ENCODE results near the gene CCDC6.
"Not testable (repeated sequence)": the region's sequence is repeated elsewhere in the genome, so short reads cannot be mapped to it uniquely, and the experiment has no call there.

CCDC6 gene

GRCh38 chr10:59804220-59804619, 102.1 kb downstream of the CCDC6 start:
- DNase-seq, result no peak

GRCh38 chr10:59803714-59804113, 102.6 kb downstream of the CCDC6 start:
- no peak for DNase-seq

GRCh38 chr10:59801171-59801570, 105.2 kb downstream of the CCDC6 start:
- no peak for DNase-seq

- DNase-seq, result no peak
These were observed 106.9 kb downstream of the CCDC6 start for GRCh38 chr10:59799421-59799820.

GRCh38 chr10:59793919-59794318, 112.4 kb downstream of the CCDC6 start:
- no peak for DNase-seq

- no peak for DNase-seq
These were observed 113.5 kb downstream of the CCDC6 start for GRCh38 chr10:59792812-59793211.

- DNase-seq, result no peak
These were observed 114.8 kb downstream of the CCDC6 start for GRCh38 chr10:59791601-59792000.

- not testable (repeated sequence) for DNase-seq
These were observed 116.3 kb downstream of the CCDC6 start for GRCh38 chr10:59790080-59790479.

- DNase-seq, result not testable (repeated sequence)
These were observed 117.4 kb downstream of the CCDC6 start for GRCh38 chr10:59788914-59789313.

- DNase-seq, result not testable (repeated sequence)
These were observed 119.3 kb downstream of the CCDC6 start for GRCh38 chr10:59787032-59787431.

GRCh38 chr10:59785476-59785875, 120.9 kb downstream of the CCDC6 start:
- DNase-seq, result not testable (repeated sequence)

- DNase-seq, result no peak
These were observed 124.8 kb downstream of the CCDC6 start for GRCh38 chr10:59781511-59781910.

GRCh38 chr10:59779756-59780533, 126.4 kb downstream of the CCDC6 start:
- DNase-seq, result no peak

GRCh38 chr10:59774451-59774850, 131.9 kb downstream of the CCDC6 start:
- DNase-seq, result no peak

GRCh38 chr10:59773088-59773487, 133.3 kb downstream of the CCDC6 start:
- no peak for DNase-seq

GRCh38 chr10:59771162-59771807, 135.1 kb downstream of the CCDC6 start:
- DNase-seq, result no peak

GRCh38 chr10:59770689-59771088, 135.7 kb downstream of the CCDC6 start:
- no peak for DNase-seq

- DNase-seq, result no peak
These were observed 143.9 kb downstream of the CCDC6 start for GRCh38 chr10:59762505-59762904.

- DNase-seq, result no peak
These were observed 148.4 kb downstream of the CCDC6 start for GRCh38 chr10:59757966-59758365.

- DNase-seq, result no peak
These were observed 151.4 kb downstream of the CCDC6 start for GRCh38 chr10:59754951-59755350.

- DNase-seq, result no peak
These were observed 153.1 kb downstream of the CCDC6 start, which contains the start of gene MRLN for GRCh38 chr10:59753267-59753666. Gene MRLN, minus strand, starts transcription at chr10:59753455.

- DNase-seq, result no peak
These were observed 153.9 kb downstream of the CCDC6 start for GRCh38 chr10:59752278-59752940.

- no peak for DNase-seq
These were observed 156.0 kb downstream of the CCDC6 start for GRCh38 chr10:59750155-59750945.

Measured in CD4-positive, alpha-beta T cell treated with Interleukin-17A for 4 hours (primary cell).